ENCODE measurements around the gene TNNC1. TPM values are rescaled to one million over a fixed set of nuclear protein-coding genes. Genes with fewer than 3 reads are reported as not detected.

The TNNC1 gene
- 0.45 TPM in 1 of 2 replicates, not detected in the other for total RNA-seq
- long read RNA-seq: 0 reads

DNA sequence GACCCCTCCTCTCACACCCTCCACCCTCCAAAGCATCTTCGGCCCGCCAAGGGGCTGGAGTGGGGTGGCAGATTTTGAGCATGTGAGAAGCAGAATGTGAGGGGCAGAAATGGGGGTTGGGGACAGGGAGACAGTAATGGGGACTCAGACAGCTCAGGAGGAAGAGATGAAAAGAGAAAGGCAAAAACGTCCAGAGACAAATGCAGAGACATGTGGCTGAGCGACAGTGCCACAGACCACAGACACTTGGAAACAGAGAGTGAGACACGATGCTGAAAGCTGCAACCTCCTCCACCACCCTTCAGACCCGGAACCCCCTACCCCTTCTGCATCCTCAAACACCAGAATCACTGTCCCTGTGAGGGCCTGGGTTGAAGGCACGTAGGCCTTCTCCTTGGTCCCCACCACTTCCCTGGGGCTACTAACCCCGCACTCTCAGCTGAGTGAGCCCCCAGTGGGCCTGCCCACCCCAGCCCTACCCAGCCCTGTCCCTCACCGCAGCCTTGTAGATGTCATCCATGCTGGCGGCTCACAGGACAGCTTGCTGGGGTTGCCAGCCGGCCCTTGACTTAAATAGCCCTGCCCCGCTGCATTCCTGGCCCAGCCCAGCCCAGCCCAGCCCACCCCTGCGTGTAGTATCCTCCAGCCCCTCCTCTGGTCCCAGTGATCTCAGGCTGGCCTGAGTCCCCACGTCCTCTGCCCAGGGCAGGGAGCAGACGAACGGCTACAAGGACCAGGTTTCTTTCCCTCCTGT lies at the start of gene TNNC1:
TSS of gene TNNC1 (minus strand) at position 546 of the 754 bp plus-strand sequence. CDS start at position 520, 26 bp downstream.
- no peaks in the 10 kb centered on the region for H3K27me3 Mint-ChIP-seq (ENCODE audit: low read depth)
- H3K36me3 Mint-ChIP-seq (ENCODE audit: low read depth): peaks cover 9% of the 10 kb centered on the region
- peaks cover 43% of the 10 kb centered on the region for H3K4me1 Mint-ChIP-seq
- peak within 1 kb of the TSS; percentile 92 for H3K27ac Mint-ChIP-seq (ENCODE audit: unreplicated experiment)
- DNase-seq (ENCODE audit: low read depth, low spot score): no peak
- peak within 1 kb of the TSS; percentile 89 for H3K4me3 Mint-ChIP-seq
- TF ChIP-seq, protein P1, sequence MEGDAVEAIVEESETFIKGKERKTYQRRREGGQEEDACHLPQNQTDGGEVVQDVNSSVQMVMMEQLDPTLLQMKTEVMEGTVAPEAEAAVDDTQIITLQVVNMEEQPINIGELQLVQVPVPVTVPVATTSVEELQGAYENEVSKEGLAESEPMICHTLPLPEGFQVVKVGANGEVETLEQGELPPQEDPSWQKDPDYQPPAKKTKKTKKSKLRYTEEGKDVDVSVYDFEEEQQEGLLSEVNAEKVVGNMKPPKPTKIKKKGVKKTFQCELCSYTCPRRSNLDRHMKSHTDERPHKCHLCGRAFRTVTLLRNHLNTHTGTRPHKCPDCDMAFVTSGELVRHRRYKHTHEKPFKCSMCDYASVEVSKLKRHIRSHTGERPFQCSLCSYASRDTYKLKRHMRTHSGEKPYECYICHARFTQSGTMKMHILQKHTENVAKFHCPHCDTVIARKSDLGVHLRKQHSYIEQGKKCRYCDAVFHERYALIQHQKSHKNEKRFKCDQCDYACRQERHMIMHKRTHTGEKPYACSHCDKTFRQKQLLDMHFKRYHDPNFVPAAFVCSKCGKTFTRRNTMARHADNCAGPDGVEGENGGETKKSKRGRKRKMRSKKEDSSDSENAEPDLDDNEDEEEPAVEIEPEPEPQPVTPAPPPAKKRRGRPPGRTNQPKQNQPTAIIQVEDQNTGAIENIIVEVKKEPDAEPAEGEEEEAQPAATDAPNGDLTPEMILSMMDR (conservative IDR thresholded peaks at IDR 0.05): no peak
- H3K9me3 Mint-ChIP-seq: no peaks in the 10 kb centered on the region

DNA sequence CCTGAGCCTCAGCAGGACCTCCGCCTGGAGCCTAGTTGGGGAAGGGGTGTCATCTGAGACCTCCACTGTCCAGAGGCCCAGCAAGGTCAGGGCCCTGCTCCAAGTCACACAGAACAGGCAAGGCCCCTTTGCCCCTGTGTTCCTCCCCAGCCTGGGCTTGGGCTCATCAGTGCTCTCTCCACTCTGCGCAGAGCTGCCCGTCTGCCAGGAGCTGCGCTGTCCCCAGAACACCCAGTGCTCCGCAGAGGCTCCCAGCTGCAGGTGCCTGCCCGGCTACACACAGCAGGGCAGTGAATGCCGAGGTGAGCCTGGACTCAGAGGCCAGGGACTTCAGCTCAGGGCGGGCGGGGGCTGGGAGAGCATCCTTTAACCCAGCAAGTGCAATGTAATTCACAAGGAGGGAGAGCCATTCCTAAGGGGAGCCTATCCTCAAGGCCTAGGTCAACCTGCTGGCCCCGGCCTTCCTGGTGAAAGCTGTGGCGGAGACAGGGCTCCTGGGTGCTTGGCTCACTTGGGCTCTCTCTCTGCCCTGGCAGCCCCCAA lies 49.0 kb upstream of the TNNC1 start:
- H3K27ac Mint-ChIP-seq (ENCODE audit: unreplicated experiment): no peak overlapping the region
- H3K4me1 Mint-ChIP-seq: no peaks in the 10 kb centered on the region
- no peaks in the 10 kb centered on the region for H3K36me3 Mint-ChIP-seq (ENCODE audit: low read depth)
- DNase-seq (ENCODE audit: low read depth, low spot score): no peak
- no peaks in the 10 kb centered on the region for H3K27me3 Mint-ChIP-seq (ENCODE audit: low read depth)
- TF ChIP-seq, protein P1 (conservative IDR thresholded peaks at IDR 0.05): no peak
- H3K4me3 Mint-ChIP-seq: no peak overlapping the region
- H3K9me3 Mint-ChIP-seq: no peaks in the 10 kb centered on the region

DNA sequence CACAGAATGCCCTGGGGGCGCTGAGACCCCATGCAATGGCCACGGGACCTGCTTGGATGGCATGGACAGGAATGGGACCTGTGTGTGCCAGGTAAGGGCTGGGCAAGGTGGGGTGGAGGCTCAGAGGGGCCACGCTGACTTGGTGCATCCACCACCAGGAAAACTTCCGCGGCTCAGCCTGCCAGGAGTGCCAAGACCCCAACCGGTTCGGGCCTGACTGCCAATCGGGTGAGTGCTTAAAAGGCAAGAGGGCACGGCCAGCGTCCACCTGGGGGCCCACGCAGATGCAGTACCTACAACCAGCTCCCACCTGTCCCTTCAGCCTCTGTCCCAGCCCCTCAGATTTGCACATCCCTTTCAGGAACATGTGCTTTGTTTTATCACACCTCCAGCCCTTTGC lies 48.2 kb upstream of the TNNC1 start:
- no peak overlapping the region for H3K4me3 Mint-ChIP-seq
- H3K27me3 Mint-ChIP-seq (ENCODE audit: low read depth): no peaks in the 10 kb centered on the region
- no peaks in the 10 kb centered on the region for H3K4me1 Mint-ChIP-seq
- no peak for DNase-seq (ENCODE audit: low read depth, low spot score)
- no peak overlapping the region for H3K27ac Mint-ChIP-seq (ENCODE audit: unreplicated experiment)
- no peaks in the 10 kb centered on the region for H3K36me3 Mint-ChIP-seq (ENCODE audit: low read depth)
- no peaks in the 10 kb centered on the region for H3K9me3 Mint-ChIP-seq
- TF ChIP-seq, protein P1 (conservative IDR thresholded peaks at IDR 0.05): no peak

DNA sequence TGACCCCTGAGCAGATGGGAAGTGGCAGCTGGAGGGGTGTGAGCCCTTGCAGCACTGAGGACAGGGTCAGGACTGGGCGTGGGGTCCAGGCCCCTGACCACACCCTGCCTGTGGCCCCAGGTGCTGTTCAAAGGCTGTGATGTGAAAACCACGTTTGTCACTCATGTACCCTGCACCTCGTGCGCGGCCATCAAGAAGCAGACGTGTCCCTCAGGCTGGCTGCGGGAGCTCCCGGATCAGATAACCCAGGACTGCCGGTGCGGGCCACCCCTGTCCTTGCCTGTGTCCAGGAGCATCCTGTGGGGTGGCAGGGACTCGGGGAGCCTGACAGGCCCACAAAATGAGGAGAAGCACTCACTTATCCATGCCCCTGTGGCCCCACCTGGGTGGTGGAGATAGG lies 47.2 kb upstream of the TNNC1 start:
- TF ChIP-seq, protein P1 (conservative IDR thresholded peaks at IDR 0.05): no peak
- no peak for DNase-seq (ENCODE audit: low read depth, low spot score)
- Mint-ChIP-seq H3K27ac (ENCODE audit: unreplicated experiment) (no peak overlapping the region), H3K4me1 (no peaks in the 10 kb centered on the region), H3K36me3 (ENCODE audit: low read depth) (no peaks in the 10 kb centered on the region), H3K9me3 (no peaks in the 10 kb centered on the region), H3K4me3 (no peak overlapping the region), H3K27me3 (ENCODE audit: low read depth) (no peaks in the 10 kb centered on the region)

DNA sequence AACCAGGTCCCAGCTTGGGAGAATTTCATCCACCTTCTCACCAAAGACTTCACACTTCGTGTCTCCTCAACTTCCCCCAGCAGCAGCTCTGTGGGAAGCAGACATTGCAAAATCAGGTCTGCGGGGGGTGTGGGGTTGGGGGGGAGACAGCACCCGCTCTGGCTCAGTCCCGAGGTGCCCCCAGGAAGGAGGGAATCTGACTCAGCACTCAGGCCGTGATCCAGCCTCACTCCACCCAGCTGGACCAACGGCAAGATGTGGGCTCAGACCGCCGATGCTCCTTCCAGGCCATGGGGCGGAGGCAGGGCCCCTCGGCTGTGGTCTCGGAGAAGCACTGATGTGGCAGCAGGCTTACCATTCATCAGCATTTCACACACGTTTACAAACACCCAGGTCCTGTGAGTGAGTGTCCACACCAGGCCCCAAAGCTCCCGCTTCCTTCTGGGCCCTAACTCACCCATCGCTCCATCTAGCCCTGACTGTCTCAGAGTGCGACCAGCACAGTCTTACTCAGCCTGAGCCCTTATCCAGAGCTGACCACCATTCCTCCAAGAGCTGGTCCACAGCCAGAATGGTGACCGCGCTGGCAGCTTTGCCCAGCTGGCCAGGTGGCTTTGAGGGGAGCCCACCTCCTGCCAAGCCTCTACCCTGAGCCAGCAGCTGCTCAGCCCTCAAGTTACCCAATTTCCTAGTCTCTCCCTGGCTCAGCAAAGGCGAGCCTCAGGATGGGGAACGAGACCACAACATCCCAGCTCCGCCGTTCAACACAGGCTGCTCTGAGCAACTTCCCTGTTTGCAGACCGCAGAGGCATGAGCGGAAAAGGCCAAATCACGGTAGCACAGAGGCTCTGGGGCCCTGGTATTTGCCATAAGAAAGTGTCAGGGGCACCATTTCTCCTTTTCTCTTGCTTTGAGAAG lies 44.6 kb upstream of the TNNC1 start:
- TF ChIP-seq, protein P1 (conservative IDR thresholded peaks at IDR 0.05): no peak
- Mint-ChIP-seq H3K9me3 (no peaks in the 10 kb centered on the region), H3K27ac (ENCODE audit: unreplicated experiment) (no peak overlapping the region), H3K36me3 (ENCODE audit: low read depth) (no peaks in the 10 kb centered on the region), H3K4me1 (peaks cover 4% of the 10 kb centered on the region), H3K4me3 (no peak overlapping the region), H3K27me3 (ENCODE audit: low read depth) (peaks cover 3% of the 10 kb centered on the region)
- no peak for DNase-seq (ENCODE audit: low read depth, low spot score)

All from neural crest cell (in vitro differentiated cells).